Liver (tissue), 9 donors: ENCODE measurements around the gene MFF. TPM values are rescaled to one million over a fixed set of nuclear protein-coding genes. Genes with fewer than 3 reads are reported as not detected.

Source experiments
- DNase-seq: peaks from one replicate; pipeline ENCODE4 v3.0.0-alpha.2; 2017; ENCODE audit warnings: low spot score
- H3K27ac ChIP-seq, 2 donors: one replicate each; pipeline ENCODE4 v1.7.0; 2013; ENCODE audit warnings: inconsistent platforms in 2 of 2, low read length in 2 of 2, control low read depth in 1 of 2, low read depth in 1 of 2, mild to moderate bottlenecking in 1 of 2
- H3K27me3 ChIP-seq, 4 donors: one replicate each; pipeline versions ENCODE4 v1.6.1 to v1.7.0; 2013; ENCODE audit warnings: low read length in 3 of 4, inconsistent platforms in 1 of 4, mild to moderate bottlenecking in 1 of 4, moderate library complexity in 1 of 4; ENCODE audit not compliant: control insufficient read depth in 4 of 4, insufficient read depth in 4 of 4
- H3K36me3 ChIP-seq, 4 donors: one replicate each; pipeline versions ENCODE4 v1.6.1 to v1.7.0; 2013; ENCODE audit warnings: low read length in 3 of 4, mild to moderate bottlenecking in 3 of 4, low read depth in 1 of 4, moderate library complexity in 1 of 4; ENCODE audit not compliant: control insufficient read depth in 4 of 4, insufficient read depth in 3 of 4
- H3K4me1 ChIP-seq, 4 donors: one replicate each; pipeline versions ENCODE4 v1.6.1 to v1.7.0; 2013; ENCODE audit warnings: low read length in 3 of 4, mild to moderate bottlenecking in 3 of 4, moderate library complexity in 1 of 4; ENCODE audit not compliant: control insufficient read depth in 4 of 4, insufficient read depth in 4 of 4
- H3K4me3 ChIP-seq, 3 donors: one replicate each; pipeline versions ENCODE4 v1.6.1 to v1.7.0; 2013; ENCODE audit warnings: low read length in 3 of 3, control low read depth in 1 of 3, low read depth in 1 of 3, mild to moderate bottlenecking in 1 of 3
- H3K9ac ChIP-seq, 2 donors: one replicate each; pipeline ENCODE4 v1.7.0; 2013; ENCODE audit warnings: low read length in 2 of 2, mild to moderate bottlenecking in 2 of 2, moderate library complexity in 2 of 2, control low read depth in 1 of 2, low read depth in 1 of 2
- H3K9me3 ChIP-seq, 4 donors: one replicate each; pipeline versions ENCODE4 v1.6.1 to v1.7.0; 2013; ENCODE audit warnings: low read length in 3 of 4; ENCODE audit not compliant: control insufficient read depth in 4 of 4
- ATF3 ChIP-seq: IDR thresholded peaks from 2 replicates; pipeline ENCODE4 v1.6.1; 2016; ENCODE audit warnings: antibody characterized with exemption
- CTCF ChIP-seq: fragments of 150-350 bp; IDR thresholded peaks from 2 replicates; pipeline ENCODE4 v1.5.1; 2017; ENCODE audit warnings: improper control_type of control experiment, low read depth, low read length; ENCODE audit not compliant: missing input control
- EGR1 ChIP-seq, 2 donors: IDR thresholded peaks; 2 replicates each; pipeline ENCODE4 v1.6.1; 2016 to 2018; ENCODE audit warnings: antibody characterized with exemption in 2 of 2, low read depth in 2 of 2
- FOXA1 ChIP-seq: IDR thresholded peaks from 2 replicates; pipeline ENCODE4 v1.6.1; 2016; ENCODE audit warnings: antibody characterized with exemption
- FOXA2 ChIP-seq: IDR thresholded peaks from 2 replicates; pipeline ENCODE4 v1.6.1; 2016; ENCODE audit warnings: antibody characterized with exemption
- GABPA ChIP-seq, 2 donors: IDR thresholded peaks in 1 of 2; conservative IDR thresholded peaks in 1 of 2; 2 replicates each; pipeline ENCODE4 v1.6.1; 2016; ENCODE audit warnings: antibody characterized with exemption in 2 of 2, mild to moderate bottlenecking in 1 of 2, moderate library complexity in 1 of 2
- HNF4A ChIP-seq, 2 donors: conservative IDR thresholded peaks; 2 replicates each; pipeline ENCODE4 v1.6.1; 2016; ENCODE audit warnings: antibody characterized with exemption in 2 of 2, mild to moderate bottlenecking in 2 of 2
- HNF4G ChIP-seq: IDR thresholded peaks from 2 replicates; pipeline ENCODE4 v1.6.1; 2016; ENCODE audit warnings: antibody characterized with exemption
- JUND ChIP-seq, 2 donors: IDR thresholded peaks; 2 replicates each; pipeline ENCODE4 v1.6.1; 2016; ENCODE audit warnings: antibody characterized with exemption in 2 of 2
- MAX ChIP-seq: IDR thresholded peaks from 2 replicates; pipeline ENCODE4 v1.6.1; 2016; ENCODE audit warnings: antibody characterized with exemption
- NR2F2 ChIP-seq: IDR thresholded peaks from 2 replicates; pipeline ENCODE4 v1.6.1; 2016; ENCODE audit warnings: antibody characterized with exemption
- RAD21 ChIP-seq, 2 donors: IDR thresholded peaks; 2 replicates each; pipeline ENCODE4 v1.6.1; 2016; ENCODE audit warnings: antibody characterized with exemption in 2 of 2, mild to moderate bottlenecking in 2 of 2
- REST ChIP-seq: IDR thresholded peaks from 2 replicates; pipeline ENCODE4 v1.6.1; 2016; ENCODE audit warnings: antibody characterized with exemption, mild to moderate bottlenecking
- RXRA ChIP-seq, 2 donors: IDR thresholded peaks; 2 replicates each; pipeline ENCODE4 v1.6.1; 2017 to 2018; ENCODE audit warnings: antibody characterized with exemption in 2 of 2, mild to moderate bottlenecking in 1 of 2
- SP1 ChIP-seq: IDR thresholded peaks from 2 replicates; pipeline ENCODE4 v1.6.1; 2018; ENCODE audit warnings: antibody characterized with exemption, mild to moderate bottlenecking
- TAF1 ChIP-seq: conservative IDR thresholded peaks from 2 replicates; pipeline ENCODE4 v1.6.1; 2016; ENCODE audit warnings: antibody characterized with exemption, mild to moderate bottlenecking
- YY1 ChIP-seq: IDR thresholded peaks from 2 replicates; pipeline ENCODE4 v1.6.1; 2016; ENCODE audit warnings: antibody characterized with exemption, mild to moderate bottlenecking
- ZBTB33 ChIP-seq: IDR thresholded peaks from 2 replicates; pipeline ENCODE4 v1.6.1; 2016; ENCODE audit warnings: antibody characterized with exemption
- WGBS: extraction: QIAGEN DNeasy Blood & Tissue Kit; methylation state at CpG from one replicate; pipeline ENCODE4 v1.1.7; 2013; 5-methylcytosine and 5-hydroxymethylcytosine counted together
- polyA plus RNA-seq, 2 donors: library from polyadenylated mRNA; stranded (reverse) in 1 of 2; unstranded in 1 of 2; fragments of 200-250 nt in 1 of 2; fragments of >200 nt in 1 of 2; fragmentation: Nextera tagmentation in 1 of 2; extraction: Ambion mirVana in 1 of 2; gene quantifications; one replicate each; pipeline versions ENCODE4 v1.2.1 to v1.2.3, GENCODE V29; 2013 to 2015
- total RNA-seq, 2 donors: library from RNA; depleted of rRNA; stranded (reverse); fragments of >200 nt; gene quantifications; one replicate each; pipeline ENCODE4 v1.2.3, GENCODE V29; 2014
- donor health status: healthy.
- donor health status: healthy.
- donor health status: healthy.
- donor health status: healthy.
- donor health status: healthy.

The MFF gene
- total and polyA plus RNA-seq, 4 donors, result 28.9 to 40.8 (median 33.2) TPM

GRCh38 chr2:227287771-227288170 lies 37.3 kb upstream of the MFF start (continued):
- TF ChIP-seq RXRA (IDR thresholded peaks at IDR 0.05), result no peak
- no peak for TF ChIP-seq CTCF
- no peak for TF ChIP-seq MAX

GRCh38 chr2:227292314-227292713 lies 32.7 kb upstream of the MFF start:
- H3K27me3 ChIP-seq, result no peaks in the 10 kb centered on the region
- WGBS, result 82% methylated on average over 3 of the region's 3 CpGs

More at GRCh38 chr2:227292314-227292713, 32.7 kb upstream of the MFF start:
- Histone ChIP-seq H3K4me1 (no peaks in the 10 kb centered on the region), H3K4me3 (no peak overlapping the region), H3K27ac (no peak overlapping the region), H3K9ac (no peak overlapping the region), H3K36me3 (no peaks in the 10 kb centered on the region), H3K9me3 (no peaks in the 10 kb centered on the region)
- no peak for DNase-seq
- TF ChIP-seq ATF3 (no peak), FOXA1 (no peak), FOXA2 (no peak), CTCF (no peak), HNF4G (no peak), RAD21 (IDR thresholded peaks at IDR 0.05) (no peak), MAX (no peak), REST (no peak), EGR1 (IDR thresholded peaks at IDR 0.05; ENCODE audit: low read depth in 2 of 2) (no peak), NR2F2 (no peak), ZBTB33 (no peak), YY1 (no peak), GABPA (IDR thresholded peaks at IDR 0.05 in 1 of 2, conservative IDR thresholded peaks at IDR 0.05 in 1 of 2) (no peak), RXRA (IDR thresholded peaks at IDR 0.05) (no peak), JUND (IDR thresholded peaks at IDR 0.05) (no peak), SP1 (no peak), TAF1 (no peak), HNF4A (conservative IDR thresholded peaks at IDR 0.05) (no peak)
